ENCODE data around the gene CEACAM1.
A peak's percentile ranks its signal among the peaks of the same experiment; 100 is the strongest.
"Not testable (repeated sequence)": the region's sequence is repeated elsewhere in the genome, so short reads cannot be mapped to it uniquely, and the experiment has no call there.

The CEACAM1 gene

GRCh38 chr19:42542791-42543190, 14.5 kb upstream of the CEACAM1 start:
- peaks cover 6 to 74% (median 19%) of the 10 kb centered on the region in 11 experiments for H3K27me3 ChIP-seq
- no peak for TF ChIP-seq Cebpa-rat (IDR thresholded peaks at IDR 0.05)
- no peak overlapping the region for H3K27ac ChIP-seq
- H3K9ac ChIP-seq: no peak overlapping the region
- H3K36me3 ChIP-seq: no peaks in the 10 kb centered on the region
- H3K9me3 ChIP-seq (replicated peaks in 1 of 11): peaks cover 0 to 11% (median 4%) of the 10 kb centered on the region in 11 experiments; a peak in 12 of 22 replicates
- H3K4me2 ChIP-seq: no peak overlapping the region
- H3K4me1 ChIP-seq: peaks cover 14 to 33% (median 22%) of the 10 kb centered on the region in 10 experiments
- peaks cover 0 to 20% (median 0%) of the 10 kb centered on the region in 11 experiments; a peak in 5 of 22 replicates for H4K20me1 ChIP-seq
- no peak overlapping the region for H3K4me3 ChIP-seq

DNA sequence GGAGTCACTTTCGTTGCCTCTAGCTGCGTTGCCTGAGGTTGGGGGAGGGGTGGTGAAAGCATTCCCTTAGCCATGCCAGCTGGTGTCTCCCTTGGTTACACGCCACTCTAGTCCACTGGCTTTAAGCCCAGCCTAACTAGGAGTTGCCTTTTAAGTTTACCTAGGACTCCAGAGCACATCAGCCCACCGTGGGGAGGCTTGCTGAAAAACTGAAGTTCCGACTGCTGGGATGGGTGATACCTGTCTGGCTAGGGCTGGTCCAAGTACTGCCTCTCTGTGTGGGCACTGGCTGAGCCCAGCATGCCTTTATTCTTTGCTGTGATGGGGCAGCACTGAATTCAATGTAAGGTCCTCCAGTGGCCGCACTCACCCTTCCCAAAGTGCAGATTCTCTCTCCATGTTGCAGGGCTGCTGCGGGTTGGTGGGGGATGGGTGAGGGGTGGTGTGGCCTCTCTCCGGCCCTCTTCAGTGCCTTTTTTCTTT, 11.8 kb upstream of the CEACAM1 start:
- Histone ChIP-seq H3K9me3 (replicated peaks in 1 of 11) (peaks cover 0 to 14% (median 0%) of the 10 kb centered on the region in 11 experiments; a peak in 6 of 22 replicates), H3K27me3 (peaks cover 0 to 55% (median 0%) of the 10 kb centered on the region in 11 experiments; a peak in 7 of 22 replicates), H3K9ac (no peak overlapping the region), H4K20me1 (peaks cover 0 to 20% (median 0%) of the 10 kb centered on the region in 11 experiments; a peak in 4 of 22 replicates), H3K4me2 (peak overlapping the region in 10 of 11 experiments; percentile 50 to 83 (median 74); a peak in 17 of 22 replicates), H3K27ac (no peak overlapping the region), H3K4me1 (peaks cover 16 to 33% (median 22%) of the 10 kb centered on the region in 10 experiments), H3K36me3 (no peaks in the 10 kb centered on the region), H3K4me3 (no peak overlapping the region)
- no peak for TF ChIP-seq Cebpa-rat (IDR thresholded peaks at IDR 0.05)

DNA sequence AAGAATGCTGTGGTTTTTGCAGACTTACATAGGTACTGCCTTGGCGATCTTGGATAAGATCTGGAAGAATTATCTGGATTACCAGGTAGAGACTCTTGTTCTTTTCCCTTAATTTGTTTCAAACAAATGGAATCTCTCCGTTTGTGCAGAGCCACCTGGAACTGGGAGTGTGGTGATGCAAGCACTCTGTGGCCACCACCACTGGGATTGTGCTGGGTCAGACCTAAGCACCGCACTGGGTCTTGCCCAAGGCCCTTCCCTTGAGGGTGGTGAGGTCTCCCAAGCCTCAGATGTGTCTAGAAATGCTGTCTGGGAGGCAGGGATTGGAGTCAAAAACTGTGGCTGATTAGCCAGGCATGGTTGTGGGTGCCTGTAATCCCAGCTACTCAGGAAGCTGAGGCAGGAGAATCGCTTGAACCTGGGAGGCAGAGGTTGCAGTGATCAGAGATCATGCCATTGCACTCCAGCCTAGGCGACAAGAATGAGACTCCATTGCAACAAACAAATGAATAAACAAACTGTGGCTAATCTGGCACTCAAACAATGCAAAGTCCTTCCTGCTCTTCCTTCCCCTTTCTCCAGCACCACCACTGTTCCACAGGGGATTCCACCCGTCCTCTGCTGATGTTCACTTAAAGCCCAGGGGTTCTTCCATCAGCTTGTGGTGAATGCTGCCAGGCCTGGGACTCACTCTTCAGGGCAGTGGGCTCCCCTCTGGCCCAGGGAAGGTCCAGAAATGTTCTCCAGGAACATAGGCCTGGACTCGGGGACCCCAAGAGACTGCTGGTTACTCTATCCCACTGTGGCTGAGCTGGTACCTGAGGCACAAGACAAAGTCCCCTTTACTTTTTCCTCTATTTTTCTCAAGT, 10.8 kb upstream of the CEACAM1 start:
- H3K27me3 ChIP-seq: peaks cover 0 to 48% (median 0%) of the 10 kb centered on the region in 11 experiments; a peak in 6 of 22 replicates
- peak overlapping the region; percentile 36 to 83 (median 73) for H3K4me2 ChIP-seq

GRCh38 chr19:42535276-42535675, 7.0 kb upstream of the CEACAM1 start:
- H3K36me3 ChIP-seq, H3K27ac ChIP-seq, H3K4me3 ChIP-seq, H3K9ac ChIP-seq: not testable (repeated sequence)
- Histone ChIP-seq H3K4me1 (peaks cover 15 to 20% (median 17%) of the 10 kb centered on the region in 10 experiments), H3K4me2 (peak overlapping the region in 1 of 11 experiments; percentile 23; a peak in 1 of 22 replicates), H3K9me3 (replicated peaks in 1 of 11) (peaks cover 0 to 14% (median 0%) of the 10 kb centered on the region in 11 experiments; a peak in 6 of 22 replicates), H4K20me1 (peaks cover 0 to 11% (median 0%) of the 10 kb centered on the region in 11 experiments; a peak in 4 of 22 replicates), H3K27me3 (peaks cover 0 to 25% (median 0%) of the 10 kb centered on the region in 11 experiments; a peak in 1 of 22 replicates)

More for the DNA sequence above, 10.8 kb upstream of the CEACAM1 start:
- Histone ChIP-seq H3K27ac (0 out of 22 replicates have a peak overlapping the region, but pooled peaks of 1 of the 11 experiments have one; percentile 5), H4K20me1 (peaks cover 0 to 20% (median 0%) of the 10 kb centered on the region in 11 experiments; a peak in 4 of 22 replicates), H3K4me3 (no peak overlapping the region), H3K36me3 (no peaks in the 10 kb centered on the region), H3K9me3 (replicated peaks in 1 of 11) (peaks cover 0 to 14% (median 0%) of the 10 kb centered on the region in 11 experiments; a peak in 6 of 22 replicates), H3K9ac (no peak overlapping the region), H3K4me1 (peaks cover 16 to 33% (median 22%) of the 10 kb centered on the region in 10 experiments)
- TF ChIP-seq Cebpa-rat (IDR thresholded peaks at IDR 0.05): no peak

- Histone ChIP-seq H3K27me3 (peaks cover 0 to 21% (median 0%) of the 10 kb centered on the region in 11 experiments; a peak in 1 of 22 replicates), H3K4me2 (no peak overlapping the region), H3K4me3 (no peak overlapping the region), H3K9me3 (replicated peaks in 1 of 11) (peaks cover 0 to 14% (median 0%) of the 10 kb centered on the region in 11 experiments; a peak in 6 of 22 replicates), H3K36me3 (no peaks in the 10 kb centered on the region), H3K27ac (no peak overlapping the region), H4K20me1 (peaks cover 0 to 2% (median 0%) of the 10 kb centered on the region in 11 experiments; a peak in 3 of 22 replicates), H3K4me1 (peaks cover 6 to 15% (median 12%) of the 10 kb centered on the region in 10 experiments), H3K9ac (no peak overlapping the region)
- no peak for TF ChIP-seq Cebpa-rat (IDR thresholded peaks at IDR 0.05)
These were observed 6.1 kb upstream of the CEACAM1 start for GRCh38 chr19:42534391-42534790.

DNA sequence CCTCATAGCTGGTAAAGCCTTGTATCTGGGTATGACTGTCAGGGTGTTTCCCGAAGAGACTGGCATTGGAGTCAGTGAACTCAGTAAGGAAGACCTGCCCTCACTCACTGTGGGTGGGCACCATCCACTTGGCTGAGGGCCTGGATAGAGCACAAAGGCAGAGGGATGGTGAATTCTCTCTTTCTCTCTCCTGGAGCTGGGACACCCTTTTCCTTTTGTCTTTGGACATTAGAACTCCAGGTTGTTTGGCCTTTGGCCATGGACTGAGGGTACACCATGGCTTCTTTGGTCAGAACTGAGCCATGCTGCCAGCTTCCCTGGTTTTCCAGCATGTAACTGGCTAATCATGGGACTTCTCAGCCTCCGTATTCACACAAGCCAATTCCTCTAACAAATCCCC, 4.6 kb upstream of the CEACAM1 start:
- peaks cover 0 to 14% (median 0%) of the 10 kb centered on the region in 11 experiments; a peak in 6 of 22 replicates for H3K9me3 ChIP-seq (replicated peaks in 1 of 11)
- H3K4me2 ChIP-seq: no peak overlapping the region
- no peak overlapping the region for H3K27ac ChIP-seq
- no peak overlapping the region for H3K9ac ChIP-seq
- H3K4me3 ChIP-seq: no peak overlapping the region
- H4K20me1 ChIP-seq: no peaks in the 10 kb centered on the region
- H3K27me3 ChIP-seq: peaks cover 0 to 15% (median 0%) of the 10 kb centered on the region in 11 experiments; a peak in 1 of 22 replicates
- TF ChIP-seq Cebpa-rat (IDR thresholded peaks at IDR 0.05): no peak
- H3K4me1 ChIP-seq: peaks cover 14 to 21% (median 19%) of the 10 kb centered on the region in 10 experiments
- no peaks in the 10 kb centered on the region for H3K36me3 ChIP-seq

- H3K27me3 ChIP-seq: peaks cover 0 to 9% (median 0%) of the 10 kb centered on the region in 11 experiments; a peak in 1 of 22 replicates
- H3K4me2 ChIP-seq: no peak overlapping the region
- H3K9ac ChIP-seq: no peak overlapping the region
- peaks cover 0 to 3% (median 0%) of the 10 kb centered on the region in 11 experiments; a peak in 1 of 22 replicates for H4K20me1 ChIP-seq
- no peak overlapping the region for H3K27ac ChIP-seq
- peaks cover 0 to 9% (median 0%) of the 10 kb centered on the region in 11 experiments; a peak in 4 of 22 replicates for H3K36me3 ChIP-seq
- no peak for TF ChIP-seq Cebpa-rat (IDR thresholded peaks at IDR 0.05)
- H3K4me1 ChIP-seq: peaks cover 22 to 37% (median 34%) of the 10 kb centered on the region in 10 experiments
- H3K9me3 ChIP-seq (replicated peaks in 1 of 11): peaks cover 0 to 5% (median 0%) of the 10 kb centered on the region in 11 experiments; a peak in 6 of 22 replicates
- no peak overlapping the region for H3K4me3 ChIP-seq
These were observed 3.0 kb upstream of the CEACAM1 start for GRCh38 chr19:42531313-42531712.

DNA sequence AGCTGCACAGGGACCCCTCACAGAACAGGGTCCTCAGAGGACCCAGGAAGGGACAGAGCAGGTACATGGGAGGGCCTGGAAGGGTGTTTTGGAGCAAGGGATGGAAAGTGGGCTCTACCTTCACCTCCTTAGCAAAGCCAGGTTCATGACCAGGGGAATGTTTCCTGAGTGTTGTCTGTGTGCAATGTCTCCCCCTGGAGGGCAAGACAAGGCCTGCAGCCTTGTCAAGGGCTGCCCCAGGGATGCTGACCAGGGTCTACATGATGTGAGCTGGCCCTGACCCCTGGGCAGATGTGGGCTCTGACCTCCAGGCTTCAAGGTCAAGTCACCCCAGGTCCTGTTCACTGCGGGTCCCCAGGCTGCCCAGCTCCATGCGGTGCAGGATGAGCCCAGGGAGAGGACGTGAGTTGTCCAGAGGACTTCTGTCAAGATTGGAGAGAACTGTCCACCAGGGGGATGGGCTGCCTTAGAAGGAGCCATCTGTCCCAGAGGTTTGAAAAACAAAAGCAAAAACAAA, 1.0 kb upstream of the CEACAM1 start:
- H3K36me3 ChIP-seq: peaks cover 0 to 29% (median 0%) of the 10 kb centered on the region in 11 experiments; a peak in 7 of 22 replicates
- peak overlapping the region in 7 of 10 experiments; percentile 54 to 74 (median 65); a peak in 14 of 20 replicates for H3K4me3 ChIP-seq
- H4K20me1 ChIP-seq: peaks cover 0 to 17% (median 3%) of the 10 kb centered on the region in 11 experiments; a peak in 11 of 22 replicates
- H3K9me3 ChIP-seq (replicated peaks in 1 of 11): no peaks in the 10 kb centered on the region
- peak overlapping the region in 9 of 11 experiments; percentile 69 to 88 (median 81); a peak in 18 of 22 replicates for H3K27ac ChIP-seq
- peaks cover 23 to 57% (median 51%) of the 10 kb centered on the region in 10 experiments for H3K4me1 ChIP-seq
- no peak for TF ChIP-seq Cebpa-rat (IDR thresholded peaks at IDR 0.05)
- peak overlapping the region in 9 of 11 experiments; percentile 68 to 81 (median 77); a peak in 16 of 22 replicates for H3K9ac ChIP-seq
- H3K27me3 ChIP-seq: peaks cover 0 to 9% (median 0%) of the 10 kb centered on the region in 11 experiments; a peak in 1 of 22 replicates
- H3K4me2 ChIP-seq: peak overlapping the region; percentile 85 to 100 (median 93)

Data from BLaER1 treated with 17β-estradiol and CSF1 and Interleukin-3, amounts not matched to agents 10 nM and 100 nM (cell line).